ENCODE measurements around the gene TBRG1.

The TBRG1 gene

GRCh38 chr11:124612567-124613246 is 10.0 kb upstream of the TBRG1 start:
- no peak for DNase-seq (ENCODE audit: low read depth in 3 of 3)

- DNase-seq (ENCODE audit: low read depth in 3 of 3) = no peak
Measured at GRCh38 chr11:124618863-124619262, 3.8 kb upstream of the TBRG1 start.

- DNase-seq (ENCODE audit: low read depth in 3 of 3) = no peak
Measured at GRCh38 chr11:124623861-124624525, 1.3 kb downstream of the TBRG1 start.

GRCh38 chr11:124625504-124626168 is 3.0 kb downstream of the TBRG1 start:
- no peak for DNase-seq (ENCODE audit: low read depth in 3 of 3)

GRCh38 chr11:124627546-124627945 is 4.9 kb downstream of the TBRG1 start:
- DNase-seq (ENCODE audit: low read depth in 3 of 3) = no peak

GRCh38 chr11:124629961-124630360 is 7.3 kb downstream of the TBRG1 start:
- DNase-seq (ENCODE audit: low read depth in 3 of 3) = no peak

- no peak for DNase-seq (ENCODE audit: low read depth in 3 of 3)
Measured at GRCh38 chr11:124633355-124633754, 10.7 kb downstream of the TBRG1 start.

- DNase-seq (ENCODE audit: low read depth in 3 of 3) = no peak
Measured at GRCh38 chr11:124635932-124636331, 13.3 kb downstream of the TBRG1 start.

GRCh38 chr11:124638500-124638899 is 15.8 kb downstream of the TBRG1 start:
- no peak for DNase-seq (ENCODE audit: low read depth in 3 of 3)

- DNase-seq (ENCODE audit: low read depth in 3 of 3) = no peak
Measured at GRCh38 chr11:124639186-124639585, 16.5 kb downstream of the TBRG1 start.

- DNase-seq (ENCODE audit: low read depth in 3 of 3) = no peak
Measured at GRCh38 chr11:124640666-124641065, 18.0 kb downstream of the TBRG1 start.

GRCh38 chr11:124642628-124643027 is 20.0 kb downstream of the TBRG1 start:
- no peak for DNase-seq (ENCODE audit: low read depth in 3 of 3)

GRCh38 chr11:124643042-124643604 is 20.5 kb downstream of the TBRG1 start:
- no peak for DNase-seq (ENCODE audit: low read depth in 3 of 3)

GRCh38 chr11:124643605-124644425 is 21.2 kb downstream of the TBRG1 start:
- DNase-seq (ENCODE audit: low read depth in 3 of 3) = no peak

- DNase-seq (ENCODE audit: low read depth in 3 of 3) = peak in 1 of 3 experiments; percentile 20
Measured at GRCh38 chr11:124644426-124645280, 22.0 kb downstream of the TBRG1 start.

- DNase-seq (ENCODE audit: low read depth in 3 of 3) = no peak
Measured at GRCh38 chr11:124646148-124646547, 23.5 kb downstream of the TBRG1 start.

GRCh38 chr11:124648610-124649009 is 25.9 kb downstream of the TBRG1 start:
- no peak for DNase-seq (ENCODE audit: low read depth in 3 of 3)

GRCh38 chr11:124656774-124657630 is 34.3 kb downstream of the TBRG1 start:
- DNase-seq (ENCODE audit: low read depth in 3 of 3) = no peak

- no peak for DNase-seq (ENCODE audit: low read depth in 3 of 3)
Measured at GRCh38 chr11:124657904-124658303, 35.2 kb downstream of the TBRG1 start.

- no peak for DNase-seq (ENCODE audit: low read depth in 3 of 3)
Measured at GRCh38 chr11:124658501-124658900, 35.8 kb downstream of the TBRG1 start.
